ENCODE results near the gene ZNF417.

ZNF417 gene

DNA sequence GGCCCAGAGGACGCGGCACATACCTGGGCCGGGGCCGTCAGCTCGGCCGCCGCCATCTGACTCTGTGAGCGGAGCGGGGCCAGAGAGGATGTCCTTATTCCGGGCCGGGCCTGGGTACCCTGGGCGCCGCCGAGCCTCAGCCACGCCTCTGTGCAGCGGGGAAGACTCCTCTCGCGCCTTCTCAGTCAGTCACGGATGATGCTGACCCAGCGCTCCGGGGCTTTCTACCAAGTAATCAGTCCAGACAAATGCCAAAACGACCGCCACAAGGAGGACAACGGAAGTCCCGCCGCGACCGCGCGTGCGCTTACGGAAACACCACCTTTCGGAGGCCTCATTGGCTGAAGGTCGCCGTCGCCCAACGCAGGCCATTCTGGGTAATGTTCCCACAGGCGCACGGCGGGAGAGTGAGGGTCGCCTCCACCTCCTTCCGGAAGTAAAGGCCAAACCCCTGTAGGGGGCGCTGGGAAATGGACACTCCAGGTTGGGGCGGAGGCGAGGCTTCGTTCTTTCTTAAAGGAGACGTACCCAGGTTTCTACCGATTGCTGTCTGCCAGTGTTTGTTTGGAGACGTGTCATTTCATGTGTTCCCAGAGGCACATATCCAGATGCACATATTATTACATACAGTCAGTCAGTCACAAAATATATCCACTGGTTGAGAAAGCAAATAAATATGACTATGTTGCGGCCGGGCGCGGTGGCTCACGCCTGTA lies 31.2 kb upstream of the ZNF417 start, which contains the start of gene ZNF256:
ZNF256 (minus strand) TSS at position 288 of the 716 bp plus-strand sequence; CDS start at position 56, 232 bp downstream.
- Histone ChIP-seq H3K9me3 (ENCODE audit: control insufficient read depth, insufficient read depth, low read depth, low read length) (peaks cover 18% of the 10 kb centered on the region), H3K4me1 (ENCODE audit: control insufficient read depth, insufficient read depth, low read length) (peaks cover 5% of the 10 kb centered on the region; the same call in 1 of the 2 replicates), H3K36me3 (ENCODE audit: control insufficient read depth in 2 of 2, insufficient read depth in 1 of 2, low read length in 2 of 2) (peaks cover 13 to 33% of the 10 kb centered on the region in 2 experiments), H3K27ac (ENCODE audit: extremely low read depth, low read depth, low read length) (peak within 1 kb of the TSS; percentile 78), H3K4me3 (ENCODE audit: low read depth, low read length) (peak within 1 kb of the TSS; percentile 98)
- ChIA-PET POLR2A (no interaction called here), CTCF (interaction anchor here (0.6 kb wide), 1 partner anchor 73 kb away, joined by 3 read pairs; no protein-coding TSS in a partner anchor)
- TF ChIP-seq ZNF24 (tag by site-specific recombination; IDR thresholded peaks at IDR 0.05) (no peak), ZNF529 (tag by site-specific recombination; IDR thresholded peaks at IDR 0.05; ENCODE audit: insufficient replicate concordance) (no peak), MYNN (tag by site-specific recombination; IDR thresholded peaks at IDR 0.05; ENCODE audit: borderline replicate concordance) (no peak), ZNF530 (tag by site-specific recombination; IDR thresholded peaks at IDR 0.05; ENCODE audit: low read depth) (no peak), ZNF777 (tag by site-specific recombination; IDR thresholded peaks at IDR 0.05; ENCODE audit: borderline replicate concordance) (no peak), ZNF501 (tag by site-specific recombination; IDR thresholded peaks at IDR 0.05) (0 out of 2 replicates have a peak, but pooled peaks have one; percentile 49), GLIS2 (tag by site-specific recombination; IDR thresholded peaks at IDR 0.05) (peak; percentile 67; the same call in 1 of the 2 replicates), ZNF792 (tag by site-specific recombination; IDR thresholded peaks at IDR 0.05) (0 out of 2 replicates have a peak, but pooled peaks have one; percentile 59), ZNF324 (tag by site-specific recombination; IDR thresholded peaks at IDR 0.05) (no peak), ZNF335 (tag by site-specific recombination; conservative IDR thresholded peaks at IDR 0.05) (peak; percentile 78), ZFHX2 (tag by site-specific recombination; conservative IDR thresholded peaks at IDR 0.05) (0 out of 2 replicates have a peak, but pooled peaks have one; percentile 21), TCF7L2 (IDR thresholded peaks at IDR 0.05; ENCODE audit: borderline replicate concordance, low read depth, low read length) (no peak), IKZF3 (tag by site-specific recombination; IDR thresholded peaks at IDR 0.05) (peak; percentile 58; the same call in 1 of the 2 replicates), ZNF292 (tag by site-specific recombination; IDR thresholded peaks at IDR 0.05; ENCODE audit: borderline replicate concordance, low read depth) (no peak), ZNF341 (tag by site-specific recombination; IDR thresholded peaks at IDR 0.05; ENCODE audit: low read depth) (peak; percentile 75), ZNF670 (tag by site-specific recombination; IDR thresholded peaks at IDR 0.05; ENCODE audit: low read depth) (no peak), BCL11B (tag by site-specific recombination; IDR thresholded peaks at IDR 0.05; ENCODE audit: low read depth) (no peak)
- TF ChIP-seq, protein P1, sequence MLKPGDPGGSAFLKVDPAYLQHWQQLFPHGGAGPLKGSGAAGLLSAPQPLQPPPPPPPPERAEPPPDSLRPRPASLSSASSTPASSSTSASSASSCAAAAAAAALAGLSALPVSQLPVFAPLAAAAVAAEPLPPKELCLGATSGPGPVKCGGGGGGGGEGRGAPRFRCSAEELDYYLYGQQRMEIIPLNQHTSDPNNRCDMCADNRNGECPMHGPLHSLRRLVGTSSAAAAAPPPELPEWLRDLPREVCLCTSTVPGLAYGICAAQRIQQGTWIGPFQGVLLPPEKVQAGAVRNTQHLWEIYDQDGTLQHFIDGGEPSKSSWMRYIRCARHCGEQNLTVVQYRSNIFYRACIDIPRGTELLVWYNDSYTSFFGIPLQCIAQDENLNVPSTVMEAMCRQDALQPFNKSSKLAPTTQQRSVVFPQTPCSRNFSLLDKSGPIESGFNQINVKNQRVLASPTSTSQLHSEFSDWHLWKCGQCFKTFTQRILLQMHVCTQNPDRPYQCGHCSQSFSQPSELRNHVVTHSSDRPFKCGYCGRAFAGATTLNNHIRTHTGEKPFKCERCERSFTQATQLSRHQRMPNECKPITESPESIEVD (tag by site-specific recombination; IDR thresholded peaks at IDR 0.05), result no peak
- TF ChIP-seq, protein P2, sequence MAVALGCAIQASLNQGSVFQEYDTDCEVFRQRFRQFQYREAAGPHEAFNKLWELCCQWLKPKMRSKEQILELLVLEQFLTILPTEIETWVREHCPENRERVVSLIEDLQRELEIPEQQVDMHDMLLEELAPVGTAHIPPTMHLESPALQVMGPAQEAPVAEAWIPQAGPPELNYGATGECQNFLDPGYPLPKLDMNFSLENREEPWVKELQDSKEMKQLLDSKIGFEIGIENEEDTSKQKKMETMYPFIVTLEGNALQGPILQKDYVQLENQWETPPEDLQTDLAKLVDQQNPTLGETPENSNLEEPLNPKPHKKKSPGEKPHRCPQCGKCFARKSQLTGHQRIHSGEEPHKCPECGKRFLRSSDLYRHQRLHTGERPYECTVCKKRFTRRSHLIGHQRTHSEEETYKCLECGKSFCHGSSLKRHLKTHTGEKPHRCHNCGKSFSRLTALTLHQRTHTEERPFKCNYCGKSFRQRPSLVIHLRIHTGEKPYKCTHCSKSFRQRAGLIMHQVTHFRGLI (tag by site-specific recombination; IDR thresholded peaks at IDR 0.05), result no peak
- TF ChIP-seq, protein P3, sequence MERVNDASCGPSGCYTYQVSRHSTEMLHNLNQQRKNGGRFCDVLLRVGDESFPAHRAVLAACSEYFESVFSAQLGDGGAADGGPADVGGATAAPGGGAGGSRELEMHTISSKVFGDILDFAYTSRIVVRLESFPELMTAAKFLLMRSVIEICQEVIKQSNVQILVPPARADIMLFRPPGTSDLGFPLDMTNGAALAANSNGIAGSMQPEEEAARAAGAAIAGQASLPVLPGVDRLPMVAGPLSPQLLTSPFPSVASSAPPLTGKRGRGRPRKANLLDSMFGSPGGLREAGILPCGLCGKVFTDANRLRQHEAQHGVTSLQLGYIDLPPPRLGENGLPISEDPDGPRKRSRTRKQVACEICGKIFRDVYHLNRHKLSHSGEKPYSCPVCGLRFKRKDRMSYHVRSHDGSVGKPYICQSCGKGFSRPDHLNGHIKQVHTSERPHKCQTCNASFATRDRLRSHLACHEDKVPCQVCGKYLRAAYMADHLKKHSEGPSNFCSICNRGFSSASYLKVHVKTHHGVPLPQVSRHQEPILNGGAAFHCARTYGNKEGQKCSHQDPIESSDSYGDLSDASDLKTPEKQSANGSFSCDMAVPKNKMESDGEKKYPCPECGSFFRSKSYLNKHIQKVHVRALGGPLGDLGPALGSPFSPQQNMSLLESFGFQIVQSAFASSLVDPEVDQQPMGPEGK (tag by site-specific recombination; IDR thresholded peaks at IDR 0.05), result 0 out of 2 replicates have a peak, but pooled peaks have one; percentile 28
- TF ChIP-seq, protein P4, sequence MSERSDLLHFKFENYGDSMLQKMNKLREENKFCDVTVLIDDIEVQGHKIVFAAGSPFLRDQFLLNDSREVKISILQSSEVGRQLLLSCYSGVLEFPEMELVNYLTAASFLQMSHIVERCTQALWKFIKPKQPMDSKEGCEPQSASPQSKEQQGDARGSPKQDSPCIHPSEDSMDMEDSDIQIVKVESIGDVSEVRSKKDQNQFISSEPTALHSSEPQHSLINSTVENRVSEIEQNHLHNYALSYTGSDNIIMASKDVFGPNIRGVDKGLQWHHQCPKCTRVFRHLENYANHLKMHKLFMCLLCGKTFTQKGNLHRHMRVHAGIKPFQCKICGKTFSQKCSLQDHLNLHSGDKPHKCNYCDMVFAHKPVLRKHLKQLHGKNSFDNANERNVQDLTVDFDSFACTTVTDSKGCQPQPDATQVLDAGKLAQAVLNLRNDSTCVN (tag by site-specific recombination; optimal IDR thresholded peaks at IDR 0.05), result peak; percentile 48
- TF ChIP-seq, protein P5, sequence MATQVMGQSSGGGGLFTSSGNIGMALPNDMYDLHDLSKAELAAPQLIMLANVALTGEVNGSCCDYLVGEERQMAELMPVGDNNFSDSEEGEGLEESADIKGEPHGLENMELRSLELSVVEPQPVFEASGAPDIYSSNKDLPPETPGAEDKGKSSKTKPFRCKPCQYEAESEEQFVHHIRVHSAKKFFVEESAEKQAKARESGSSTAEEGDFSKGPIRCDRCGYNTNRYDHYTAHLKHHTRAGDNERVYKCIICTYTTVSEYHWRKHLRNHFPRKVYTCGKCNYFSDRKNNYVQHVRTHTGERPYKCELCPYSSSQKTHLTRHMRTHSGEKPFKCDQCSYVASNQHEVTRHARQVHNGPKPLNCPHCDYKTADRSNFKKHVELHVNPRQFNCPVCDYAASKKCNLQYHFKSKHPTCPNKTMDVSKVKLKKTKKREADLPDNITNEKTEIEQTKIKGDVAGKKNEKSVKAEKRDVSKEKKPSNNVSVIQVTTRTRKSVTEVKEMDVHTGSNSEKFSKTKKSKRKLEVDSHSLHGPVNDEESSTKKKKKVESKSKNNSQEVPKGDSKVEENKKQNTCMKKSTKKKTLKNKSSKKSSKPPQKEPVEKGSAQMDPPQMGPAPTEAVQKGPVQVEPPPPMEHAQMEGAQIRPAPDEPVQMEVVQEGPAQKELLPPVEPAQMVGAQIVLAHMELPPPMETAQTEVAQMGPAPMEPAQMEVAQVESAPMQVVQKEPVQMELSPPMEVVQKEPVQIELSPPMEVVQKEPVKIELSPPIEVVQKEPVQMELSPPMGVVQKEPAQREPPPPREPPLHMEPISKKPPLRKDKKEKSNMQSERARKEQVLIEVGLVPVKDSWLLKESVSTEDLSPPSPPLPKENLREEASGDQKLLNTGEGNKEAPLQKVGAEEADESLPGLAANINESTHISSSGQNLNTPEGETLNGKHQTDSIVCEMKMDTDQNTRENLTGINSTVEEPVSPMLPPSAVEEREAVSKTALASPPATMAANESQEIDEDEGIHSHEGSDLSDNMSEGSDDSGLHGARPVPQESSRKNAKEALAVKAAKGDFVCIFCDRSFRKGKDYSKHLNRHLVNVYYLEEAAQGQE (tag by site-specific recombination; IDR thresholded peaks at IDR 0.05), result no peak
- TF ChIP-seq, protein P6, sequence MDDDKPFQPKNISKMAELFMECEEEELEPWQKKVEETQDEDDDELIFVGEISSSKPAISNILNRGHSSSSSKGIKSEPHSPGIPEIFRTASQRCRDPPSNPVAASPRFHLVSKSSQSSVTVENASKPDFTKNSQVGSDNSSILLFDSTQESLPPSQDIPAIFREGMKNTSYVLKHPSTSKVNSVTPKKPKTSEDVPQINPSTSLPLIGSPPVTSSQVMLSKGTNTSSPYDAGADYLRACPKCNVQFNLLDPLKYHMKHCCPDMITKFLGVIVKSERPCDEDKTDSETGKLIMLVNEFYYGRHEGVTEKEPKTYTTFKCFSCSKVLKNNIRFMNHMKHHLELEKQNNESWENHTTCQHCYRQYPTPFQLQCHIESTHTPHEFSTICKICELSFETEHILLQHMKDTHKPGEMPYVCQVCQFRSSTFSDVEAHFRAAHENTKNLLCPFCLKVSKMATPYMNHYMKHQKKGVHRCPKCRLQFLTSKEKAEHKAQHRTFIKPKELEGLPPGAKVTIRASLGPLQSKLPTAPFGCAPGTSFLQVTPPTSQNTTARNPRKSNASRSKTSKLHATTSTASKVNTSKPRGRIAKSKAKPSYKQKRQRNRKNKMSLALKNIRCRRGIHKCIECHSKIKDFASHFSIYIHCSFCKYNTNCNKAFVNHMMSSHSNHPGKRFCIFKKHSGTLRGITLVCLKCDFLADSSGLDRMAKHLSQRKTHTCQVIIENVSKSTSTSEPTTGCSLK (tag by site-specific recombination; IDR thresholded peaks at IDR 0.05), result no peak
